HCEC 1CT (cell line): Measurements from ENCODE around the gene ASB1.
A peak's percentile ranks its signal among the peaks of the same experiment; 100 is the strongest.

Experiments
- DNase-seq: peaks from one replicate; pipeline ENCODE4 v3.0.0-alpha.2; 2017

ASB1 gene, protein sequence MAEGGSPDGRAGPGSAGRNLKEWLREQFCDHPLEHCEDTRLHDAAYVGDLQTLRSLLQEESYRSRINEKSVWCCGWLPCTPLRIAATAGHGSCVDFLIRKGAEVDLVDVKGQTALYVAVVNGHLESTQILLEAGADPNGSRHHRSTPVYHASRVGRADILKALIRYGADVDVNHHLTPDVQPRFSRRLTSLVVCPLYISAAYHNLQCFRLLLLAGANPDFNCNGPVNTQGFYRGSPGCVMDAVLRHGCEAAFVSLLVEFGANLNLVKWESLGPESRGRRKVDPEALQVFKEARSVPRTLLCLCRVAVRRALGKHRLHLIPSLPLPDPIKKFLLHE

DNA sequence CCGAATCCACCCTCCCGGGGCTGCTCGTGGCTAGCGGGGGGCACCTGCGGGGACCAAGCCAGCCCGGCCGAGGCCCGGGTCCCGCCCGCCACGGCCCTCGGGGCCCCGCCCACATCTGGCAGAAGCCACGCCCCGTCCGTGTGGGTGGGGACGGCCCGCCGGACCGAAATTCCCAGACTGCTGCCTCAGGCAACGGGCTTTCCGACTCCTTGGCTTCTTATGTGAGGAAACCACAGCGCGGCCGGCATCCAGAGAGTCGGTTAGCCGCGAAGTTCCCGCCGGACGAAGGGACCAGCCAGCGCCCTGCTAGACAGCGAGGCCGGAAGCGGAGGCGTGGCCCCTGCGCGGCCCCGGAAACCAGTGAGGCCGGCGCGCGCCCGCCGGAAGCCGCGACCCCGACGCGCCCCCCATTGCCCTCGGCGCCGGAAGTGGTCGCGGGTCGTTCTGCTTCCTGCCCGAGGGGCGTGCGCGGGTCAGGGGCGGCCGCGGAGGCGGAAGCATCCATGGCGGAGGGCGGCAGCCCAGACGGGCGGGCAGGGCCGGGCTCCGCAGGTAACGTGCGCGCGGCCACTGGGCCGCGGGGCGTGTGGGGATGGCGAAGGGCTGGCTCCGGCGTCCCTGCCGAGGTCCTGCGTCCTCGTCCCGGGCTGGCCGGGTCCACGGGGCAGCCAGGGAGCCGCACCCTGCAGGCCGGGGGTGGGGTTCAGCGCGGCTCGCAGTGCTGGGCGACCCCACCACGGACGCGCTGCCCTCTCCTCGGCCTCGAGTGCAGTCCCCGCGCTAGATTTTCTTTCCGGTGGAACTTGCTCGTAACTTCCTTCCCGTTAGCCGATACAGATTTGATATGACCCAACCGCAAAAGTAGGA, at the start of gene ASB1:
ASB1 (plus strand) TSS at position 360 of the 867 bp plus-strand sequence; CDS start at position 504, 144 bp downstream.
- peak; percentile 87 for DNase-seq

GRCh38 chr2:238378230-238379095, 48.3 kb upstream of the ASB1 start:
- DNase-seq: no peak

DNA sequence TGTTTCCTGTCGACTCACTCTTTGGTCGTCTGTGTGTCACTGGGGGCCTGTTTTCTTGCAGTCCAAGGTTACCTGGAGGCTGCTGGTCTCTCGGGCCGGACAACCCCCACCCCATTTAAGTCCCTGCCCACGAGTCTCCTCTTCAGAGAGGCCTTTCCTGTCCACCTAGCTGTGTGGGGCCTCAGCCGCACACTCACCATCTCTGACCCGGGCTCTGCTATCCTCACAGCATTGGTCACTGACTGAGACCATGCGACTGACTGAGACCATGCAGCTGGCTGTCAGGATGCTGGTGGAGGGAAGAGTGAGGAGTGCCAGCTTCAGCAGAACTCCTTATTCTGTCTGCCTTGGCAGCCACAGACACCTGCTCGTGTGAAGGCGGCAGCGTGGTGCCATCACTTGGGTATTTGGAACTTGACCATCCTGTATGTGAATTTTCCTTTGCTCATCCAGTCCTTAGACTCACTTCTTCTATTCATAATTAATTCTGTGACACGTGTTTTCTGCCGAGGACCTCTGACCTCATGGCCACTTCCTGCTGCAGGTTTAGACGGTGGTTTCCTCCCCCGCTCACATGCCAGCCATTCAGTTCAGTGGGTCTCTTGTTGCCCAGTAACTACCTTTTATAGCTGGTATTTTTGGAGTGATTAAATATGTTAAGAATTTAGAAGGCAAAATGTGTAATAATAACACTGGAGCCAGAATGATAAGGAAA, 47.5 kb upstream of the ASB1 start:
- peak; percentile 22 for DNase-seq

DNA sequence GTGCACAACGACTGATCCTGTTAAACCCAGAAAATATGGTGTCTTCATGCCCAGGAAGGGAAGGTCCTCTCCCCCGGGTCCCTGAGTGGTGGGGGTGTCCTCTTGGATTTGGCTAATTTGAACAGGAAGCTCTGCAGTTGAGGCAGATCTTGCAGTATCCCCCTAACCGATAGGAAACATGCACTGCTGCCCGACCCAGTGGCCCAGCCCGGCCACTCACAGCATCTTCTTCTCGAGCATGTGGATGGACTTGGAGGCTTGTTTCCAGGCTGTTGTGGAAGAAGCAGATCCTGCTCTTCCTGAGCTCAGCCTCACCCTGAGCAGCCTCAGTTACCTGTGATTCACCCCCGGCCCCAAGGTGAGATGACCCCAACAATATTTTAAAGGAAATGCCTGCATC, 46.4 kb upstream of the ASB1 start:
- no peak for DNase-seq

- DNase-seq: peak; percentile 56
Observed at GRCh38 chr2:238380785-238381184, 45.9 kb upstream of the ASB1 start.

GRCh38 chr2:238381341-238382115, 45.2 kb upstream of the ASB1 start:
- no peak for DNase-seq

- DNase-seq: no peak
Observed at GRCh38 chr2:238382381-238382781, 44.3 kb upstream of the ASB1 start.

DNA sequence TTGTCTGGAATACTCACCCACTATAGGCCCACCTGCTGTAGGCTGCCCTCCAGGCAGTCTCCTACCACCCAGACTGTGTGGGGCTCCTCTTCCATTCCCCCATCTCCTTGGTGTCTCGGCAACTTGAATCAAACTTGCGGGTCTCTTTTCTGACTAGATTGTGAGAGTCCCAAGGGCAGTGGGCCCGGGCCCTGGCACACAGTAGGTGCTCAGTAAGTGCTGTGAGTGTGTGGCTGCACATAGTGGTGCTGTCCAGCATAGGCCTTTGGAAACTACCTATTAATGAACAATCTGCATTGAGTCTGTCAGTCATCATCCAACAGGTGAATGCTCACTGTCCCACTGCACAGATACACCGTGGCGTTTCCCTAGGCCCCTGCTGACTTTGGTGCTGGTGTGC, 43.6 kb upstream of the ASB1 start:
- DNase-seq: no peak

GRCh38 chr2:238383743-238384380, 42.9 kb upstream of the ASB1 start:
- no peak for DNase-seq

DNA sequence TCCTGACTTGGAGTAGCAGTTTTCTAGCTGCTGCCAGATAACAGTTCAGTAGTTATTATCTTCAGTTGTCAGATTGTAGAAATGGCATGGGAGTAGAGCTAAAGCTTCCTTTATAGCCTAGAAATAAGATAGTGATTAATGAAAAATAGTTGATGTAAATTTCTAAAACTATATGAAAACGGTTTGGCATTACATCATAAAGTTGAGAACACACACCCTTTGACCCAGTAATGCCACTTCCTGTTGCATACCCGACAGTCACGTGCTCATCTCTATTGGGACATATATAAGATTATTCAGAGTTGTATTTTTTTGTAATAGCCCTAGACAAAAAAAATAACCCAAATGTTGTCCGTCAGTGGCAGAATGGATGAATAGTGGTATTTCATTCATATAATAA, 39.4 kb upstream of the ASB1 start:
- no peak for DNase-seq

DNA sequence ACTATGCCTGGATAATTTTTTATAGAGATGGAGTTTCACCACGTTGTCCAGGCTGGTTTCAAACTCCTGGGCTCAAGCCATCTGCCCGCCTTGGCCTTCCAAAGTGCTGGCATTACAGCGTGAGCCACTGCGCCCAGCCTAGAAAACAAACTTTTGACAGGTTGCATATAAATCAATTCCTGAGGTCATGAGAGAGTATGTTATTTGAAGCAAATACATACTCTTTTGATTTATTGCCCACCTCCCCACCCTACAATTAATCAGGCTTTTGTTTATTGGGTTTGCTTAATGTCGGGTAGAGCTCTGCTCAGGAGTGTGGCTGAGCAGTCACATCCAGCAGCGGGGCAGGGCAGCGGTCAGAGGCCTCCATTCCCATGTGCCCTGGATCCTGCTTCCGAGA, 37.9 kb upstream of the ASB1 start:
- DNase-seq: no peak

GRCh38 chr2:238389988-238390589, 36.6 kb upstream of the ASB1 start:
- no peak for DNase-seq

DNA sequence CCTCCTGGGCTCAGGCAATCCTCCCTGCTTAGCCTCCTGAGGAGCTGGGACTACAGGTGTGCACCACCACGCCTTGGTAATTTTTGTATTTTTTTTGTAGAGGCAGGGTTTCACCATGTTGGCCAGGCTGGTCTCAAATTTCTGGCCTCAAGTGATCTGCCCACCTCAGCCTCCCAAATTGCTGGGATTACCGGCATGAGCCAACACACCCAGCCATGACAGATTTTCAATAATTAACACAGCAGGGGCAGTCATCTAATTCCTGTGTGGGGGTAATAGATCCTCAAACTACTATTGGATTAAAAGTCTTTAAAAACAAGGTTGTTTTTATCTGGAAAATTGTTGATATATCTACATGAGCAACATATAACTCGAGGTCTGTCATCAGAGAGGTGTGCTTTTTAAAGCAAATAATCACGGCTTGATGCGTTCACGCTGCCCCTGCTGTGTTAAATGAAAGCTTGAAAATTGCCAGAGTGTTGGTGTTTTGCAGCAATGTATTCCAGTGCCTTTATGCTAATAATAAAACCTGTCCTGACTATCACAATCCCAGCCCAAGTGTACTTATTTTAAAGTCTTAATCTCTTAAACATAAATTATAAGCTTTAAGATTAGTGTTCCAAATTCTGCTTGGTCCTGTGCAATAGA, 35.6 kb upstream of the ASB1 start:
- DNase-seq: no peak

DNA sequence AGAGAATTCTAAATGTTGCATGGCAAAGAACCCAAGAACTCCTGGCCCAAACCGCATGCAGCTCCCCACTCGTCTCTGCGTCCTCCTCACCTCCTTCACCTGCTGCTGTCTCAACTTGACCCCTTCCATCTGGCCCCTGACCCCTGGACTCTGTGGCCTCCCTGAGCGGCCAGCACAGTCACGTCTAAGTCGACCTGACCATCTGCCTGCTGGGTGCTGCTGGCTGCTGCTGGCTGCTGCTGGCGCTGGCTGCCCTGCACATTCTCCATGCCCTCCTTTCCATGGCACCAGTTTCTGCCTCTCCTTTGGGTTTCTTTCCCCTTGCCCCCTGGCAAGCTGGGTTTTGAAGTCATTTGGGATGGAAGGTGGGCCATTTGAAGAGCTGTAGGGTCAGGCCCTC, 30.1 kb upstream of the ASB1 start:
- no peak for DNase-seq

DNA sequence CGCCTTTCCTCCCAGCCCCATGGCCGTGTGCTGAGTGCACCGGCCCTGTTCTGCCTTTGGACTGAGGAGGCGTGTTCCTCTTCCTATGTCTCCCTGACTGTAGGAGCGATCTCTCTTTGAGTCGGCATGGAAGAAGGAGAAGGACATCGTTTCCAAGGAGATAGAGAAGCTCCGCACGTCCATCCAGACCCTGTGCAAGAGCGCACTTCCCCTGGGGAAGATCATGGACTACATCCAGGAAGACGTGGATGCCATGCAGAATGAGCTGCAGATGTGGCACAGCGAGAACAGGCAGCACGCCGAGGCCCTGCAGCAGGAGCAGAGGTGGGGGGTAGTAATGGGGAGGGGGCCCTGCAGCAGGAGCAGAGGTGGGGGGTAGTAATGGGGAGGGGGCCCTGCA, 29.4 kb upstream of the ASB1 start:
- no peak for DNase-seq

DNA sequence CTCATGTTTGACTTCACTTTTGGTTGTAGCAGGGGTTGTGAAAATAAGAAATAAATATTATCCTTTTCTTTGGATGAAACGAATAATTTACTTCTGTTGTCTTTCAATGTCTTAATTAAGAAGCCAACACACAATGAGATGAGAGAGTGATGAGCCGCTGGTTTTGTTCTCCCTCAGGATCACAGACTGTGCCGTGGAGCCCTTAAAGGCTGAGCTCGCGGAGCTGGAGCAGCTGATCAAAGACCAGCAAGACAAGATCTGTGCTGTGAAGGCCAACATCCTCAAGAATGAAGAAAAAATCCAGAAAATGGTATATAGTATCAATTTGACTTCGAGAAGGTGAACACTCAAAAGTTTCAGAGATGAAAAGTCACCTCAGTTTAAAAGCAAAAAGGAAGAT, 28.1 kb upstream of the ASB1 start:
- DNase-seq: no peak

DNA sequence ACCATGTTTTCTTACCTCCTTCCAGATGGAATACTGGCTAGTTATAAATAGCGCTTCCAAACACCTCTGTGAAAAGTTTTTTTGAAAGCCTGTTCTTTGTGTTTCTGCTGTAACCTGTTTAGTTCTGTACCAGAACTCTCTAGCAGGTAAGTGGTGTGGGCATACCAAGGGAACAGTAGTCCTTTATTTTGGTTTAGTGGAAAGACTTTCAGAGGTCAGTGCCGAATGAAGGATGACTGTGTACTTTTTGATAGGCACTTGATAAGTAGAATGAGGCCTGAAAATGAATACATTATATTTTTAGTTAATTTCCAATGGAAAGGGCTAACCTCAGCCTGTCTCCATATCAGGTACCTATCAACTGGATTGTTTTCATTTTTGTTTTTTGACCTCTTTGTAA, 27.6 kb upstream of the ASB1 start:
- DNase-seq: no peak

DNA sequence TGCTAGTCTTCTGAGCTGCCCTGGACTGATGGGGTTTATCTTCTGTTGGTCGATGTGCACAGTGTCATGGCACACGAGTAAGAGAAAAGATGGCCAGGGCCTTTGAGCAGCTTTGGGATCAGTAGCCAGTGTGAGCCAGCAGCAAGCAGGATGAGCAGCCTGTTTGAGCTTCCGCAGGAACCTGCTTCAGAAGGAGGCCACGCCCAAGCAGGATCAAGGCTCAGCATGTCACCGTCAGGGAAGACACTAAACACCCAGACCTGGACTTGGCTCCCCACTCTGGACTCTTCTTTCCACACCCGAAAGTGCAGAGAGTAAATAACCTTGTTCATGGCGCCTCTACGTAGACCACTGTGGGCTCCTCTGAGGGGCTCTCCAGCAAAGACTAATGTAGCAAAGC, 25.2 kb upstream of the ASB1 start:
- no peak for DNase-seq

GRCh38 chr2:238403632-238404405, 22.9 kb upstream of the ASB1 start:
- DNase-seq: no peak
